Fibroblast of mammary gland (primary cell): ENCODE data around the gene IFI44.

Source experiments
- DNase-seq: peaks from one replicate; pipeline ENCODE4 v3.0.0-alpha.2; 2010; ENCODE audit warnings: low read depth
- H3K4me3 ChIP-seq: 2 replicates; pipeline ENCODE4 v1.5.1; 2011; ENCODE audit warnings: low read depth, mild to moderate bottlenecking, low read length, moderate library complexity; ENCODE audit not compliant: control insufficient read depth
- TF ChIP-seq, protein P1 (sequence below): conservative IDR thresholded peaks from 2 replicates; pipeline ENCODE4 v1.5.1; 2011; ENCODE audit warnings: low read depth, low read length, inconsistent platforms; ENCODE audit not compliant: control insufficient read depth, insufficient read depth

IFI44 gene

GRCh38 chr1:78687315-78687714 lies 37.7 kb downstream of the IFI44 start:
- TF ChIP-seq, protein P1, sequence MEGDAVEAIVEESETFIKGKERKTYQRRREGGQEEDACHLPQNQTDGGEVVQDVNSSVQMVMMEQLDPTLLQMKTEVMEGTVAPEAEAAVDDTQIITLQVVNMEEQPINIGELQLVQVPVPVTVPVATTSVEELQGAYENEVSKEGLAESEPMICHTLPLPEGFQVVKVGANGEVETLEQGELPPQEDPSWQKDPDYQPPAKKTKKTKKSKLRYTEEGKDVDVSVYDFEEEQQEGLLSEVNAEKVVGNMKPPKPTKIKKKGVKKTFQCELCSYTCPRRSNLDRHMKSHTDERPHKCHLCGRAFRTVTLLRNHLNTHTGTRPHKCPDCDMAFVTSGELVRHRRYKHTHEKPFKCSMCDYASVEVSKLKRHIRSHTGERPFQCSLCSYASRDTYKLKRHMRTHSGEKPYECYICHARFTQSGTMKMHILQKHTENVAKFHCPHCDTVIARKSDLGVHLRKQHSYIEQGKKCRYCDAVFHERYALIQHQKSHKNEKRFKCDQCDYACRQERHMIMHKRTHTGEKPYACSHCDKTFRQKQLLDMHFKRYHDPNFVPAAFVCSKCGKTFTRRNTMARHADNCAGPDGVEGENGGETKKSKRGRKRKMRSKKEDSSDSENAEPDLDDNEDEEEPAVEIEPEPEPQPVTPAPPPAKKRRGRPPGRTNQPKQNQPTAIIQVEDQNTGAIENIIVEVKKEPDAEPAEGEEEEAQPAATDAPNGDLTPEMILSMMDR, result no peak
- no peak for DNase-seq
- no peak overlapping the region for H3K4me3 ChIP-seq

- TF ChIP-seq, protein P1, result no peak
- H3K4me3 ChIP-seq, result no peak overlapping the region
- DNase-seq, result peak; percentile 40
Measured at GRCh38 chr1:78687914-78688313, 38.3 kb downstream of the IFI44 start.

DNA sequence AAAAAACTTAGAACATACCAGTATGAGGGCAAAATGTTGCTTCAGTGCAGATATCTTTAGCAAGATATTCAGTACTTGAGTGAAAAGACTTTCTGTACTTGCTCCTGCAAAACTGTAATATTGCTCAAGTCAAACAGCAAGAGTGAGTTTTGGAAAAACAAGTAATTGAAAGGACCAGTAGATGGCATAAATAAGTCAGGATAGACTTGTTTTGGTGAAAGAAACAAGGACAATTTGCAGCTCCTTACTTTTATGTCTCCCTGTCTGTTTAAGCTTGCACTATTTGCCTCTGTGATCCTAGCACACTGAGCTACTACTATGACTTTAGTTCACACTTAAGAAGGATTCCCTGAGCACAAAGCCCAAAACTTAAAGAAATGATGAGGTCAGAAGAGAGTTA lies 39.1 kb downstream of the IFI44 start:
- TF ChIP-seq, protein P1, result peak; percentile 55
- no peak overlapping the region for H3K4me3 ChIP-seq
- peak; percentile 74 for DNase-seq

DNA sequence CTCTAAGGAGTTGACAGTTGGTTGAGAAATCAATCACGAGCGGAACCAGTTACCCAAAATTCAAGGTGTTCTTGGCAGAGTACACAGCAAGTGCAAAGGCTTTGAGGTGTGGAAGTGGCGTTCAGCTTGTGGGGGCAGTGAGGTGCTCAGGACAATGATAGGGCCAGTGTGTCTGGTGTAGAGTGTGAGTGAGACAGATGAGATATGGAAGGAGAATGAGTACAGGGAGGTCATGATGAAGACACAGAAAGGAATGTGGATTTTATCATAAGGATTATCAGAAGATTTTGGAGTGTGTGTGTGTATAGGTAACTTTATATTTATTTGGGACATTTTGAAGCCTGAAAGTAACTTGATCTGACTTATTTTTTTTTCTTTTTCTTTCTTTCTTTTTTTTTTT lies 40.9 kb downstream of the IFI44 start:
- DNase-seq, result no peak
- TF ChIP-seq, protein P1, result no peak
- H3K4me3 ChIP-seq, result no peak overlapping the region

- no peak overlapping the region for H3K4me3 ChIP-seq
- DNase-seq, result peak; percentile 89
- TF ChIP-seq, protein P1, result no peak
Measured at GRCh38 chr1:78691995-78692747, 42.5 kb downstream of the IFI44 start.

DNA sequence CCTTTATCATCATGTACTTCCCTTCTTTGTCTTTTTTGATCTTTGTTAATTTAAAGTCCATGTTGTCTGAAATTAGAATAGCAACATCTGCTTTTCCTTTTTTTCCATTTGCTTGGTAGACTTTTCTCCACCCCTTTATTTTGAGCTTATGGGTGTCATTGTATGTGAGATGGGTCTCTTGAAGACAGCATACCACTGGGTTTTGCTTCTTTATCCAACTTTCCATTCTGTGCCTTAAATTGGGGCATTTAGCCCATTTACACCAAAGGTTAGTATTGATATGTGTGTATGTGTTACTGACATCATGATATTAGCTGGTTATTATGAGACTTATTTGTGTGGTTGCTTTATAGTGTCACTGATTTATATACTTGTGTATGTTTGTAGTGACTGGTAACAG lies 50.2 kb downstream of the IFI44 start:
- TF ChIP-seq, protein P1, result no peak
- no peak for DNase-seq
- no peak overlapping the region for H3K4me3 ChIP-seq
